SH-SY5Y (cell line): ENCODE results near the gene ECE1.

Source experiments
- GATA2 ChIP-seq: IDR thresholded peaks from 2 replicates; pipeline ENCODE4 v1.6.1; 2011; ENCODE audit warnings: mild to moderate bottlenecking, low read depth, low read length
- GATA3 ChIP-seq: IDR thresholded peaks from 2 replicates; pipeline ENCODE4 v1.6.1; 2011; ENCODE audit warnings: low read depth, mild to moderate bottlenecking, low read length, moderate library complexity

DNA sequence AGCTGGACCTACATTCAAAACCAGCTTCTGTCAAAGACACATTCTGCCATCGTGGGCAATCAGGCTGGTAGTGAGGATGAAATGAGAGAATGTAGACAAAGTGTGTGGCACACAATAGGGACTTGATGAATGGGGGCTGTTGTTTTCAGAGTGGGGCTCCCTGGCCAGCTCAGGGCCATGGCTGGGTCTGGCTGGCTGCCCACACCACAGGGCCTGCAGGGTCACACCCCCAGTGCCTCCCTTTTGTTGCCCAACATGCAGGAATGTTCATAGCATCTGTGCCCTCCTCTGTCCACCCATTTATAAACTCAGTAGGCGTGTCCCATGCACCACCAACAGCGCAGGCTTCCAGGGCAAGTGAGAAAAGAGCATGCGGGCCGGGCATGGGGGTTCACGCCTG is 20.8 kb upstream of the ECE1 start:
- no peak for TF ChIP-seq GATA2
- no peak for TF ChIP-seq GATA3
